Activated CD4-positive, CD25-positive, alpha-beta regulatory T cell treated with anti-CD3 and anti-CD28 coated beads, Interleukin-2, amount 50 U/mL, for 16 hours (primary cell): ENCODE measurements around the gene CPE.
"Not testable (repeated sequence)": the region's sequence is repeated elsewhere in the genome, so short reads cannot be mapped to it uniquely, and the experiment has no call there.

Experiments
- DNase-seq: peaks from one replicate; pipeline ENCODE4 v3.0.0-alpha.2; 2020; ENCODE audit warnings: low read depth, low spot score

The CPE gene

GRCh38 chr4:165462009-165462408 lies 83.2 kb downstream of the CPE start:
- DNase-seq: no peak

DNA sequence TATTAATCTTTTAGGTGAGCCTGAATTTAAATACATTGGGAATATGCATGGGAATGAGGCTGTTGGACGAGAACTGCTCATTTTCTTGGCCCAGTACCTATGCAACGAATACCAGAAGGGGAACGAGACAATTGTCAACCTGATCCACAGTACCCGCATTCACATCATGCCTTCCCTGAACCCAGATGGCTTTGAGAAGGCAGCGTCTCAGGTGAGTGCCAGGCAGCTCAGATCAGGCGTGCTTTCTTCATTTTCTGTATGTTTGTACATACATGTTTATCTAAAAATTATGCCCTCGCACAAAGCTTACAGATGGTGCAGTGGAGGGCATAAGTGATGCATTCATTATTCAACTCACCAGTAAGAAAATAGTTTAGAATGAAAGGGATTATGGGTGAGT lies 85.6 kb downstream of the CPE start:
- no peak for DNase-seq

DNA sequence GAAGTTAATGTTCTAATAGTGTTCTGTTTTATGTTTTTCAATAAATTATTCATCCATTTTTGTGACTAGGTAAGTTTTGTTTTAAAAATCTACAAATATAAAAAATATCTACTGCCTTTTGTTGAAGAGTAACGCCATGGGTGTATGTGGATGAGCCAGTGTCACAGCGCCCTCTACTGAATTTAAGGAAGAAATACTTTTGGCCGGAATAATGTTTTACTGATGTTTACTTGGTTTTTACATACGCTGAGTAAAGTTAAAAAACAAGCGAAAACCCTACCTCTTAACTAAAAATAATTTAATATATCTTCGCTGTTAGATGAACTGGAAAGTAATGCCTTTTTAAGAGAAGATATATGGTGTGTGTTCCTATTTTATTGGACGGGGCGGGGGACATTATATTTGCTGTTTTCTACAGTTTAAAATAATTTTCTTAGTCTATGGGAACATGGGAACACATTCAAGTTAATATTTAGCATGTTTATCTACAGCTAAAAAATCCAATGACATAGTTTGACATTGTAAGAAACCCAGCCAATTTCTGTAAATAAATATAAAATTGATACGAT lies 86.1 kb downstream of the CPE start:
- no peak for DNase-seq

DNA sequence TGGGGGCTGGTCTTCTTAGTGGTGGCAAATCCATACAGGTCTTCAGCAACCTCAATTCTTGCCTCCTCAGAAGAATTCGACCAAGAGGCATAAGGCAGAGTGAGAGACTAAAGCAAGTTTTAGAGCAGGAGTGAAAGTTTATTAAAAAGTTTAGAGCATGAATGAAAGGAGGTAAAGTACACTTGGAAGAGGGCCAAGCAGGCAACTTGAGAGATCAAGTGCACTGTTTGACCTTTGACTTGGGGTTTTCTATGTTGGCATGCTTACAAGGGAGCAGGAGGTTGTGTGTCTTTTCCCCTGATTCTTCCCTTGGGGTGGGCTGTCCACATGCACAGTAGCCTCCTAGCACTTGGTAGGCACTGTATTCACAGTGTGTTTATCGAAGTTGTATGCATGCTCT lies 91.2 kb downstream of the CPE start:
- DNase-seq: no peak

GRCh38 chr4:165472943-165473676 lies 94.3 kb downstream of the CPE start:
- no peak for DNase-seq

- no peak for DNase-seq
These were observed 96.2 kb downstream of the CPE start for GRCh38 chr4:165474784-165475705.

GRCh38 chr4:165475706-165476070 lies 96.9 kb downstream of the CPE start:
- DNase-seq: no peak

GRCh38 chr4:165476214-165477098 lies 97.6 kb downstream of the CPE start:
- DNase-seq: no peak

GRCh38 chr4:165477799-165478198 lies 99.0 kb downstream of the CPE start:
- no peak for DNase-seq

- DNase-seq: no peak
These were observed 99.5 kb downstream of the CPE start for GRCh38 chr4:165478260-165478659.

- DNase-seq: no peak
These were observed 102.4 kb downstream of the CPE start for GRCh38 chr4:165481053-165481835.

GRCh38 chr4:165489786-165490185 lies 111.0 kb downstream of the CPE start:
- DNase-seq: no peak

GRCh38 chr4:165492583-165492982 lies 113.8 kb downstream of the CPE start:
- DNase-seq: not testable (repeated sequence)

- DNase-seq: no peak
These were observed 114.6 kb downstream of the CPE start for GRCh38 chr4:165493359-165493758.

DNA sequence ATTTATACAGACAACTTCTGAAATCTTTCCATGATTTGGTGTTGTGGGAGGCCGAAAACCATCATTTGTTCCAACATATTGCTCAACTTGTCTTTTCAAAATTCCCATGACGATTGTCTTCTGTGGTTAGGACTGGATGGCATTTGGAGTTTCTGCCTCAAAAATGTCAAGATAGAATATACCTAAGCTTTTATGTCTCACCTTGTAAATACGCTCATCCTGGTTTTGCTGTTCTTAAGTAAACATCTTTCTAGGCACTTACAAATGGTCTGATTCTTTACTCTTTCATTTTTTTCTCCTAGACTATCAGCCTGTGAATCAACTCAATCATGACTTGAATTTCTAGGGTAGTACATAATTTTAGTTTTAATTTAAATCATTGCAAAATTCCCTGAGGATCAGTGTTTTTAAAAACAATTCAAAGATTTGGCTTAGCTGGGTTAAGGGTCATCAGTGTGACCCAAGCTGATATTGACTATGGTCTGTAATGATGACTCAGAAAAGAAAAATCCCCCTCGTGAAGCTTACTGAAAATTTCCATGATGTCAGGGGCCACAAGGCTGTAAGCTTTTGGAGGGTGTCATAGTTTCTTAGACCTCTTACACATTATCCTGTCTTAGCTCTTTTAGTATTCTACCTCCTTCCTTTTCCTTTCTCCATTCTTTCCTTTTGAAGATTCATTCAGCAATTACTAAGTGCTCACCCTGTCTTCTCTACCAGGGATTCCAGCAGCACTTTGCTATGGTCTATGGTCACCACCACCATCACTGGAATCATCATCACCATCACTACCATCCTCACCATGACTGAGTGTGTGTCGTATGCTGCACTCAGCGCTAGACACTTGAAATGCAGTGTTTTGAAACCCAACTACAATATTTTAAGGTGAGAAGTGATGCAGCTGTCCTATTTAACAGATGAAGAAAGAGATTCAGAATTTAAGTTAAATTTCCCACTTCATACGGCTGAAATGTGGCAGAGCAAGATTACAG lies 124.4 kb downstream of the CPE start:
- no peak for DNase-seq

DNA sequence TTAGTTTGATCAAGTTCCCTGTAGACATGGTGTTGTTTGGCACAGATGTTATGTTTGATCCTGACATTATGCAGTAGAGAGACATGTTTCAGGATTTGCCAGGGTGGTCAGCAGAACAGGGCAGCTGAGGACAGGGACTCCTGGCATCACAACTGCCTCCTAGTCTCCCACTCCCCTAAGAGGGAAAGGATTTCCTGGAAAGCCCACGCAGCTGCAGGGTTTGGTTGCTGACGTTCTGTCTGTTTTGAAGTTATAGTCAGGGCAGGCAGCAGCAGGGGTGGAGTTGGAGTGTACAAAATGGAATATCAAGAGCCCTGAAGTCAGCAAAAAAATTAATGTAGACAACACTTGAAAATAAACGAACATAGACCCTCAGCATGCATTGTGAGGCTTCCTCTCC lies 125.4 kb downstream of the CPE start:
- no peak for DNase-seq

DNA sequence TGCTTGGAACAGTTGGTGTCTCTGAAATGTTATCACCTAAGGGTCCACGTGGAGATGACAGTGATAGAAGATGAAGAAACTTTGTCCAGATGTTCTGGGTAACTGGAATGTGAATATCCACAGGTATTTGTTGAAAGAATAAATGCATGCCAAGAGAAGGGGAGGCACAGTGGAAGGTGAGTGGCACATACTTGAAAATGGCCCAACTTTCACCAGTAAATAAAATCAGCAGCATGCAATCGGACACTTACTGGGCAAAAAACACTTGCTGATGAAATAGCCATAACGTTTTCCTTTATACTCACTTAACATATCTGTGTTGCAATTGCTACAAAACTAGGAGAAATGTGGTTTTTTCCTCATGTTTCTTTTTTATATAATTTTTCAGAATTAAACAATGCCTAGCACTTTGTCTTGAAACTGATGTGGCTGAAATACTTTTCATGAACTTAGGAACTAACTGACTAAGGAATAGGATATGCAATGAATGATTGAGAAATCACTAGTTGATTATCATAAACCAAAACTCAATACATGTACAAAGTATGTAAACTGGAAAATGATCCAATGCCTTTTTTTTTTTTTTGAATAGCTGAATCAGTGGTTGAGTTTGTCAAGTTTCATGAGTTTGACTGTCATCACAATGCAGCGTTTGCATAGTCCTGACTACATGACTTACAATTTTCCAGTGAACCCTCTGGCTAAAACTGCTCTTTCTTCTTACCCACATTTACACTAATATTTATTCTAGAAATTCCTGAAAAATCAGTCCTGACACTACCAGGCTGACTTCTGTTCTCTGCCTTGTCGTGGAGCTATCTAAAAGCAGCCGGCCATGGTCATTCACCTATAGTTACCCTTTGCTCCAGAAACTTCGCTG lies 127.4 kb downstream of the CPE start:
- no peak for DNase-seq

DNA sequence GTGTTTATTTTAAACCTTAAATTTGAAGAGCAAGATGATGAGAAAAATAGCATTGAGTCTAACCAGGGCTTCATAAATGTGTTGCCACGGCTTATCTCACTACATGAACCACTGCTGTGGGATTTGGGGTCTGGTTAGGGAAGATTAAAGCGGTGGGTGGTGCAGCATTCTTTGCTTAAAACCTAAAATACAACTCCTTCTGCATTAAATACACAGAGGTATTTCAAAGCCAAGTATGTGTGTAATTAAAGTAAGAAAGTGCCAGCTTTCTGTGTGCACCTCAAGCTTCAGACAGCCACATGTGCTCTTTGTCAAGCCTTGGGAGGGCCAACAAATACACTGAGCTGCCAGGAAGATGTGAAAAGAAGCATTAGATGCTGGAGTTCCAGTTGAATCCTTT lies 128.0 kb downstream of the CPE start:
- DNase-seq: no peak

DNA sequence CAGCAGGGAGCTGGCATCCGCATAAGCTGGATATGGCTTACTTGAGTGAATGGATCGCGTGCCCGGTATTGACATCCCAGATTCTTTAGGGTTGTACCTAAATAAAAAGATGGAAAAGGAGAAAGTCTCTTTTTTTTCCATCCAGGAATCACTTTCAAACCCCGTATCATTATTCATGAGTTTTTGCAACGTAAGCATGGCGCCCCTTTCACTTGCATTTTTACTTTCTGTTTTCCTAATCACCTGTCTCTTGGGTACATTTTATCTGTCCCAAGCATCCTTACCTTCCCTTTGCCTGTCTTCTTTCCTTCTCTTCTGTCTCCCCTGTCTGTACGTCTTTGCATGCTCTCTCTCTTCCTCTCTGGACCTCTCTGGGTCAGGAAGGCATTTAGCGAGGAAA lies 128.6 kb downstream of the CPE start:
- no peak for DNase-seq
